ENCODE measurements around the gene PIK3C2B.

The PIK3C2B gene

GRCh38 chr1:204464701-204465100 lies 29.9 kb downstream of the PIK3C2B start:
- TF ChIP-seq, protein P1, sequence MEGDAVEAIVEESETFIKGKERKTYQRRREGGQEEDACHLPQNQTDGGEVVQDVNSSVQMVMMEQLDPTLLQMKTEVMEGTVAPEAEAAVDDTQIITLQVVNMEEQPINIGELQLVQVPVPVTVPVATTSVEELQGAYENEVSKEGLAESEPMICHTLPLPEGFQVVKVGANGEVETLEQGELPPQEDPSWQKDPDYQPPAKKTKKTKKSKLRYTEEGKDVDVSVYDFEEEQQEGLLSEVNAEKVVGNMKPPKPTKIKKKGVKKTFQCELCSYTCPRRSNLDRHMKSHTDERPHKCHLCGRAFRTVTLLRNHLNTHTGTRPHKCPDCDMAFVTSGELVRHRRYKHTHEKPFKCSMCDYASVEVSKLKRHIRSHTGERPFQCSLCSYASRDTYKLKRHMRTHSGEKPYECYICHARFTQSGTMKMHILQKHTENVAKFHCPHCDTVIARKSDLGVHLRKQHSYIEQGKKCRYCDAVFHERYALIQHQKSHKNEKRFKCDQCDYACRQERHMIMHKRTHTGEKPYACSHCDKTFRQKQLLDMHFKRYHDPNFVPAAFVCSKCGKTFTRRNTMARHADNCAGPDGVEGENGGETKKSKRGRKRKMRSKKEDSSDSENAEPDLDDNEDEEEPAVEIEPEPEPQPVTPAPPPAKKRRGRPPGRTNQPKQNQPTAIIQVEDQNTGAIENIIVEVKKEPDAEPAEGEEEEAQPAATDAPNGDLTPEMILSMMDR (IDR thresholded peaks at IDR 0.05; ENCODE audit: low read depth, low read length) = no peak
- no peak overlapping the region for H3K4me3 ChIP-seq (replicated peaks in 1 of 2; ENCODE audit: low read depth in 2 of 2, low read length in 2 of 2)
- no peak for DNase-seq (ENCODE audit: low read depth in 2 of 2)

- no peak overlapping the region for H3K4me3 ChIP-seq (replicated peaks in 1 of 2; ENCODE audit: low read depth in 2 of 2, low read length in 2 of 2)
- no peak for DNase-seq (ENCODE audit: low read depth in 2 of 2)
- TF ChIP-seq, protein P1 (IDR thresholded peaks at IDR 0.05; ENCODE audit: low read depth, low read length) = no peak
Measured at GRCh38 chr1:204464187-204464631, 30.4 kb downstream of the PIK3C2B start.

DNA sequence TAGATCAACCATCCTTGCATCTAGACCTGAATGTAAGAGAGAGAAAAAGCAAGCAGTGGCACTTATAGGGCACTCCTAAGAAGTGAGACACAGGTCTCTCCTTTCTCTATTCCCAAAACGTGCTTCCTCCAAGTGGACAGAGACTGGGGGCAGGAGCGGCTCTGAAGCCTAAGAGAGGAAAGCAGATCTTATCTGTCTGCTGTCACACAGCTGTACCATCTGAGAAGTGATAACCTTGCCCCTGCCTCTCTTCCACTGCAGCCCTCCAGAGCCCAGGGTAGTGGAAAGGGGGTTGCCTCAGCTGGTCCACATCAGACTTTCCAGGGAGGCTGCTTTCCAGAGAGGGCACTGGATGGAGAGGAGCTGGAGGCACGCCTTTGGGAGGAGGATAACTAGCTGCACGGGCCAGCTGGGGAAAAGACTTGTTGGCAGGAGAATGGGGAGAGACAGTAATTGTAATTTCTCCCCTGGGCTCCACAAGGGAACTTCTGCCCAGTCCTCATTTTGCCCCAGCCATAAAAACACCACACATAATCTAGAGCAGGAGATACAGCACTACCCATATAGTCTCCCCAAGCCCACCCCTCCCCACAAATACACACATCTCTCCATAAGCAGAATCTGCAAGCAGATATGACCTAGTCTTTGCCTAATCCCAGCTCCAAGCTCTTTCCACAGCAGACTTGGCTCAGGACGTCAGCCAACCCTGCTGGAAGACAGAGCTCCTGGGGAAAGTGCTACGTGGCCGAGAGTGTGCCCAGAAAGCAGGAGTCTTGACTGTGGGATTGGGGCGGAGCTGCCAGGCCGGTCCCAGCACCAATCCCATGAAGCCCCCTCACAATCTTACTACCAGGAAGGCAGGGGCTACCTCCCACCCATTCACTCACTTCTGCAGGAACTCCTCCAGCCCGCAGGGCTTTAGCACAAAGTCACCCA lies 31.2 kb downstream of the PIK3C2B start:
- DNase-seq (ENCODE audit: low read depth in 2 of 2) = peak in 1 of 2 donors; percentile 56
- TF ChIP-seq, protein P1 (IDR thresholded peaks at IDR 0.05; ENCODE audit: low read depth, low read length) = no peak
- no peak overlapping the region for H3K4me3 ChIP-seq (replicated peaks in 1 of 2; ENCODE audit: low read depth in 2 of 2, low read length in 2 of 2)

- TF ChIP-seq, protein P1 (IDR thresholded peaks at IDR 0.05; ENCODE audit: low read depth, low read length) = no peak
- no peak overlapping the region for H3K4me3 ChIP-seq (replicated peaks in 1 of 2; ENCODE audit: low read depth in 2 of 2, low read length in 2 of 2)
- DNase-seq (ENCODE audit: low read depth in 2 of 2) = no peak
Measured at GRCh38 chr1:204462229-204462561, 32.4 kb downstream of the PIK3C2B start.

GRCh38 chr1:204461331-204462228 lies 33.0 kb downstream of the PIK3C2B start:
- DNase-seq (ENCODE audit: low read depth in 2 of 2) = peak in 1 of 2 donors; percentile 26
- no peak overlapping the region for H3K4me3 ChIP-seq (replicated peaks in 1 of 2; ENCODE audit: low read depth in 2 of 2, low read length in 2 of 2)
- TF ChIP-seq, protein P1 (IDR thresholded peaks at IDR 0.05; ENCODE audit: low read depth, low read length) = no peak

GRCh38 chr1:204460346-204460745 lies 34.3 kb downstream of the PIK3C2B start:
- TF ChIP-seq, protein P1 (IDR thresholded peaks at IDR 0.05; ENCODE audit: low read depth, low read length) = no peak
- no peak for DNase-seq (ENCODE audit: low read depth in 2 of 2)
- H3K4me3 ChIP-seq (replicated peaks in 1 of 2; ENCODE audit: low read depth in 2 of 2, low read length in 2 of 2) = no peak overlapping the region
